Right atrium auricular region (tissue), 2 donors: ENCODE measurements around the gene SLC66A3. TPM values are rescaled to one million over a fixed set of nuclear protein-coding genes. Genes with fewer than 3 reads are reported as not detected.

Source experiments
- DNase-seq: peaks from one replicate; pipeline ENCODE4 v3.0.0-alpha.2; 2019; ENCODE audit warnings: low spot score
- H3K27ac ChIP-seq, 2 donors: fragments of 200-600 bp; sonication (generic); 1 replicate in 1 of 2; 2 replicates in 1 of 2; pipeline ENCODE4 v1.5.1; 2016 to 2019
- H3K27me3 ChIP-seq, 2 donors: fragments of 200-600 bp; sonication (generic); one replicate each; pipeline versions ENCODE4 v1.5.1 to v1.6.0; 2017 to 2019
- H3K36me3 ChIP-seq: fragments of 200-600 bp; sonication (generic); one replicate; pipeline ENCODE4 v1.5.1; 2016
- H3K4me1 ChIP-seq, 2 donors: fragments of 200-600 bp; sonication (generic); one replicate each; pipeline versions ENCODE4 v1.5.1 to v1.6.0; 2017 to 2019
- H3K4me3 ChIP-seq, 2 donors: fragments of 200-600 bp; sonication (generic); 1 replicate in 1 of 2; 2 replicates in 1 of 2; pipeline ENCODE4 v1.5.1; 2017 to 2019; ENCODE audit warnings: mild to moderate bottlenecking in 1 of 2, moderate library complexity in 1 of 2
- H3K9me3 ChIP-seq, 2 donors: fragments of 200-600 bp; sonication (generic); one replicate each; pipeline ENCODE4 v1.5.1; 2019
- total RNA-seq, 2 donors: library from RNA; depleted of rRNA; stranded (reverse); fragments of >200 nt; gene quantifications; one replicate each; pipeline ENCODE4 v1.1.0, GENCODE V29; 2016
- TF ChIP-seq, protein P1 (sequence below), 2 donors: fragments of 200-600 bp; sonication (generic); IDR thresholded peaks; one replicate each; pipeline ENCODE4 v1.5.1; 2019; ENCODE audit warnings: antibody characterized with exemption in 2 of 2

SLC66A3 gene
- total RNA-seq, 2 donors from 2014 or later, result 18.7 to 19.2 TPM

DNA sequence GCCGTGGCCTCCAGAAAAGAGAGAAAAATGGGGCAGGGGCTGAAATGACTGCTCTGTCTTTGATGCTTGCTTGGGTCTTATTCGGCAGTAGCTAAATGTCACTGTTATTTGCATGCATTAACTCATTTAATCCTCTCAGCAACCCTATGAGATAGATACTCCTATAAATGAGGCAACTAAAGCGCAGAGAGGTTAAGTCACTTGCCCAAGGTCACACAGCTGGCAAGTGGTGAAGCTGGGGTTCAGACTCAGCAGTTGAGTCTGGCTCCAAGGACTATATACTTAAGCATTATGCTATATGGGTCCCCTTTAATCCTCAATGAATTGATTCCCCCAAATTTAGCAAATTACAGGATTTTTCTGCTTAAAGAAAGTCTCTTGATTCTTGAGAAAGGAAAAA is 9.2 kb upstream of the SLC66A3 start:
- Histone ChIP-seq H3K36me3 (no peaks in the 10 kb centered on the region), H3K4me3 (no peak overlapping the region), H3K9me3 (no peaks in the 10 kb centered on the region), H3K27ac (no peak overlapping the region), H3K27me3 (no peaks in the 10 kb centered on the region), H3K4me1 (no peaks in the 10 kb centered on the region)
- TF ChIP-seq, protein P1, sequence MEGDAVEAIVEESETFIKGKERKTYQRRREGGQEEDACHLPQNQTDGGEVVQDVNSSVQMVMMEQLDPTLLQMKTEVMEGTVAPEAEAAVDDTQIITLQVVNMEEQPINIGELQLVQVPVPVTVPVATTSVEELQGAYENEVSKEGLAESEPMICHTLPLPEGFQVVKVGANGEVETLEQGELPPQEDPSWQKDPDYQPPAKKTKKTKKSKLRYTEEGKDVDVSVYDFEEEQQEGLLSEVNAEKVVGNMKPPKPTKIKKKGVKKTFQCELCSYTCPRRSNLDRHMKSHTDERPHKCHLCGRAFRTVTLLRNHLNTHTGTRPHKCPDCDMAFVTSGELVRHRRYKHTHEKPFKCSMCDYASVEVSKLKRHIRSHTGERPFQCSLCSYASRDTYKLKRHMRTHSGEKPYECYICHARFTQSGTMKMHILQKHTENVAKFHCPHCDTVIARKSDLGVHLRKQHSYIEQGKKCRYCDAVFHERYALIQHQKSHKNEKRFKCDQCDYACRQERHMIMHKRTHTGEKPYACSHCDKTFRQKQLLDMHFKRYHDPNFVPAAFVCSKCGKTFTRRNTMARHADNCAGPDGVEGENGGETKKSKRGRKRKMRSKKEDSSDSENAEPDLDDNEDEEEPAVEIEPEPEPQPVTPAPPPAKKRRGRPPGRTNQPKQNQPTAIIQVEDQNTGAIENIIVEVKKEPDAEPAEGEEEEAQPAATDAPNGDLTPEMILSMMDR (IDR thresholded peaks at IDR 0.05), result no peak
- DNase-seq, result no peak

DNA sequence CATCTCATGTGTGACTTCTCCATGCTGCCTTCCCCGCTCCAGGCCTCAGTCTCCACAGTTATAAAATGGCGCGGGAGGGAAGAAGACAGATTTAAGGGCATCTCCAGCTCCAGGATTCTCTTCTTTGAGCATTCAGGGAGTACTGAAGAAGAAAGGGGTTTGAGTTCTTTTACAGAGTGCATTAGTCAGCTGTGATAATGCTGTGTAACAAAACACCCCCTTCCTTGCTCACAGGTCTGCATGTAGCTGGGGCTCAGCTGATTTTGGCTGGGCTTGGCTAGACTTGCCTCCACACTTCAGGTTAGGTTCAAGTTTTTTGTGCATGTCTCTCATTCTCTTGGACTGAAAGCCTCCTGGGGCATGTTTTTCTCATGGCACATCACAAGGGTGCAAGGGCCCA is 8.0 kb upstream of the SLC66A3 start:
- TF ChIP-seq, protein P1 (IDR thresholded peaks at IDR 0.05), result no peak
- Histone ChIP-seq H3K9me3 (no peaks in the 10 kb centered on the region), H3K4me1 (no peaks in the 10 kb centered on the region), H3K27me3 (no peaks in the 10 kb centered on the region), H3K36me3 (no peaks in the 10 kb centered on the region), H3K27ac (no peak overlapping the region), H3K4me3 (no peak overlapping the region)
- no peak for DNase-seq

DNA sequence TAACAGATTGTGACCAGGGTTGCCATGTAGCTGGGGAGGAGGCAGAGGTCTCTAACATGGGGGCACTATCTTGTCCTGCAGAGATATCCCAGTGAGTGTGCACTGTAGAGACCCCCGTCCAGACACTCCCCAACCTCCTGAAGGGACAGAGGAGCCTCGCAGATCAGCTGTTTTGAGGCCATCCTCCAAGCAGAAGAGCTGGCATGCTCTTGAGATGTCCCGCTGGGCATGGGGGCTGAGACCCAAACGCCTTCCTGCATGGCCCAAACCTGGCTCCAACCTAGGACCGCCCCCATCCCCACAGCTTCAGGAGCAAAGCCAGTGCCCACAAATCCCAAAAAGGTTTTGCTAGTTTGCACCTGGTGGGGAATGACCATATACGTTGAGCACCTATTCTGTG is 2.7 kb upstream of the SLC66A3 start:
- Histone ChIP-seq H3K27me3 (no peaks in the 10 kb centered on the region), H3K36me3 (no peaks in the 10 kb centered on the region), H3K4me1 (peaks cover 0 to 18% of the 10 kb centered on the region in 2 donors), H3K27ac (no peak overlapping the region), H3K9me3 (no peaks in the 10 kb centered on the region), H3K4me3 (no peak overlapping the region)
- TF ChIP-seq, protein P1 (IDR thresholded peaks at IDR 0.05), result no peak
- DNase-seq, result no peak

DNA sequence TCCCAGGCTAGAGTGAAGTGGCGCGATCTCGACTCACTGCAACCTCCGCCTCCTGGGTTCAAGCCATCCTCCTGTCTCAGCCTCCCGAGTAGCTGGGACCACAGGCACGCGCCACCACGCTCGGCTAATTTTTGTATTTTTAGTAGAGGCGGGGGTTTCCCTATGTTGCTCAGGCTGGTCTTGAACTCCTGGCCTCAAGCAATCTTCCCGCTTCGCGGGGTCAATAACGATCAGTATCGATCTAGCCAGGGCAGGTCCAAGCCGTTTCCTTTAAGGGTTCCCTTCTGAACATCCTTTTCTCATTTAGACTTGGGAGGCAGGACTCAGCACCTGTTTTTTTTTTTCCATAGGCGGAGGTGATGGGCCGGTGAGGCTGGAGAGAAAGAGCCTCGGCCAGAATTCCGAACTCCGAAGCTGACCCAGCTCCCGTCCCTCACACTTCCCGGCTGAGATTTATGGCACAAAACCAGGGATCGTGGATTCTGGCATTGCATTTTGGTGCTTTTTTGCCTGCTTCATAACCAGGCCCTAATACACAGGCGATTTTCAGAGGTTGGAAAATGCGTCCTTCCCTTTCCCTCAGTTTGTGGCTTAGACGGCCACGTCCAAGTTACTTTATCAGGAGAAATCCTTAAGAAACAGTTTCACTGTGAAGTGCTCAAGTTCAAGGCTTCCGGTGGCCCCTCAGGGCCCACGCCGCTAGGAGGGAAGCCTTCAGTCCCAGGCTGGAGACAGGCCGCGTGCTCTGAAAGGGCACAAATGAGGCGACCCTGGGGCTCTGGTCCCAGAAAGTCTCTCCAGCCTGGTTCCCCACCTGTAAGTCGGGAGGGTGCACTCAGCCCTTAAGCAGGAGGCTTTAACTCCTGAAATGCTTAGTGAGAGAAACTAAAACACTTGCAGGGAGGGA is 998 bp upstream of the SLC66A3 start:
- no peaks in the 10 kb centered on the region for H3K27me3 ChIP-seq
- peaks cover 0 to 18% of the 10 kb centered on the region in 2 donors for H3K4me1 ChIP-seq
- H3K27ac ChIP-seq, result peak overlapping the region; percentile 87 to 95
- peak overlapping the region; percentile 42 to 55 for H3K4me3 ChIP-seq
- DNase-seq, result no peak
- no peaks in the 10 kb centered on the region for H3K36me3 ChIP-seq
- TF ChIP-seq, protein P1 (IDR thresholded peaks at IDR 0.05), result no peak
- no peaks in the 10 kb centered on the region for H3K9me3 ChIP-seq

DNA sequence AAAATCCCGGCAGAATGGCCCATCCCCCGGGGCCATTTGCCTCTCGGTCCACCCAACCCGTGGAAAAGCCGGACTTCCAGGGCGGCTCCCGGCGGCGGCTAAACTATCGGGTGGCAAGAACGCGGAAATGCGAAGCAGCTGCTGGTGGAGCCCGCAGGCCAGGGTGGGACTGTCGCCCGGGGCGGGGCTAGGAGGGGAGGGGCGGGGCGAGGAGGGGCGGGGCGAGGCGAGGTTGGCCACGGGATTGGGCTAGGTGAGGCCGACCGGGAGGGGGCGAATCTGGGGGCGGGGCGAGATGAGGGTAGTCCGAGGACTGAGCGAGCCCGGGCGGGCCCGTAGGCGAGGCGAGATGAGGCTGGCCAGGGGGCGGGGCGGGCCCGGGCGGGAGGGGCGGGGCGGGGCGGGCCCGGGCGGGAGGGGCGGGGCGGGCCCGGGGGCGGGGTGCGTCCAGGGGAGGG is 315 bp upstream of the SLC66A3 start:
- Histone ChIP-seq H3K4me1 (peaks cover 0 to 18% of the 10 kb centered on the region in 2 donors), H3K36me3 (no peaks in the 10 kb centered on the region), H3K4me3 (peak overlapping the region; percentile 81 to 91), H3K27ac (peak overlapping the region; percentile 87 to 95), H3K27me3 (no peaks in the 10 kb centered on the region), H3K9me3 (no peaks in the 10 kb centered on the region)
- TF ChIP-seq, protein P1 (IDR thresholded peaks at IDR 0.05), result no peak
- peak; percentile 95 for DNase-seq
